ENCODE results near the gene DHX16. TPM values are rescaled to one million over a fixed set of nuclear protein-coding genes. Genes with fewer than 3 reads are reported as not detected.
A peak's percentile ranks its signal among the peaks of the same experiment; 100 is the strongest.

Gene DHX16
- total and polyA plus RNA-seq, 2 of the 8 experiments (the other 6 are each of a cell fraction or from before 2014, with no cell fraction given): 27.4 to 44.4 TPM

- H4K20me1 ChIP-seq (replicated peaks in 1 of 2; ENCODE audit: control insufficient read depth in 1 of 2, insufficient read depth in 2 of 2, low read length in 2 of 2): peaks cover 8 to 18% of the 10 kb centered on the region in 2 experiments
- peaks cover 0 to 4% (median 1%) of the 10 kb centered on the region in 4 experiments; a peak in 6 of 7 replicates for H3K4me1 ChIP-seq (replicated peaks in 1 of 4; ENCODE audit: control insufficient read depth in 3 of 4, insufficient read depth in 4 of 4, low read length in 3 of 4)
- H3K79me1 ChIP-seq (ENCODE audit: low read depth, low read length): no peaks in the 10 kb centered on the region
- H3K23ac ChIP-seq (ENCODE audit: insufficient read length): no peak overlapping the region
- no peaks in the 10 kb centered on the region for H3K9me3 ChIP-seq (ENCODE audit: insufficient read depth in 2 of 2, low read depth in 1 of 2, low read length in 1 of 2)
- peak overlapping the region; percentile 96 to 100 (median 96) for H3K4me3 ChIP-seq (ENCODE audit: extremely low read depth in 1 of 4, insufficient read depth in 2 of 4, low read depth in 3 of 4, low read length in 4 of 4)
- H3K36me3 ChIP-seq (ENCODE audit: control insufficient read depth in 2 of 4, insufficient read depth in 4 of 4, low read length in 3 of 4): peaks cover 21 to 43% (median 32%) of the 10 kb centered on the region in 4 experiments
- peaks cover 6 to 48% of the 10 kb centered on the region in 2 experiments for H3K79me2 ChIP-seq (ENCODE audit: control insufficient read depth in 1 of 2, insufficient read depth in 2 of 2, low read length in 2 of 2)
- peak overlapping the region; percentile 66 to 81 for H3K4me2 ChIP-seq (ENCODE audit: insufficient read depth in 1 of 2, low read depth in 2 of 2, low read length in 2 of 2)
- peak overlapping the region; percentile 91 for H4K8ac ChIP-seq (ENCODE audit: extremely low read depth, insufficient read depth, low read length)
- POLR2A ChIA-PET (ENCODE audit: partially characterized antibody): interaction anchor here (0.7 to 35.9 kb wide), 22 partner anchors 16 to 366 kb away, joined by 3 to 732 read pairs (median 6); partner anchors contain the start of genes ATAT1, DDR1, DHX16 and FLOT1
- 2% methylated on average over 26 of the region's 29 CpGs; no CpG with 5 or more reads in 1 of the 2 experiments for WGBS, 2 experiments (ENCODE audit: extremely low coverage in 1 of 2, insufficient coverage in 1 of 2, insufficient read length in 1 of 2, insufficient replicate concordance in 2 of 2, low coverage in 1 of 2, low lambda C conversion rate in 2 of 2, missing lambda C conversion rate in 1 of 2)
- peak overlapping the region; percentile 97 for H3K27ac ChIP-seq (ENCODE audit: low read depth, low read length)
- H3K4ac ChIP-seq (replicated peaks; ENCODE audit: insufficient read length, low read depth, low read length): peak overlapping the region; percentile 44
- peak overlapping the region; percentile 5 for H4K91ac ChIP-seq (replicated peaks; ENCODE audit: insufficient read length, low read length)
- H3K23me2 ChIP-seq (ENCODE audit: low read depth, low read length): peaks cover 13% of the 10 kb centered on the region
- peak overlapping the region; percentile 59 for H4K5ac ChIP-seq (ENCODE audit: insufficient read length, low read depth, low read length)
- H3K27me3 ChIP-seq (replicated peaks in 1 of 4; ENCODE audit: control insufficient read depth in 3 of 4, extremely low read depth in 1 of 4, insufficient read depth in 3 of 4, low read length in 3 of 4): no peaks in the 10 kb centered on the region
- no peak overlapping the region for H2AFZ ChIP-seq (ENCODE audit: low read length)
- H3K9ac ChIP-seq (replicated peaks in 1 of 4; ENCODE audit: extremely low read depth in 1 of 4, low read depth in 3 of 4, low read length in 3 of 4): peak overlapping the region; percentile 92 to 98 (median 96)
- peak overlapping the region; percentile 24; the same call in 1 of the 2 replicates for H3K18ac ChIP-seq (ENCODE audit: extremely low read depth, low read length)
- H2BK120ac ChIP-seq (replicated peaks; ENCODE audit: low read depth, low read length): no peak overlapping the region
- H3K14ac ChIP-seq (ENCODE audit: insufficient read length): peak overlapping the region; percentile 6
- H3K56ac ChIP-seq (replicated peaks; ENCODE audit: insufficient read length, low read depth, low read length): peak overlapping the region; percentile 91
- no peak overlapping the region for H2BK12ac ChIP-seq (ENCODE audit: low read depth, low read length)
- H2BK15ac ChIP-seq (ENCODE audit: low read length): no peak overlapping the region
- CTCF ChIA-PET (ENCODE audit: partially characterized antibody): interaction anchor here (1.1 to 8.2 kb wide), 11 partner anchors 9 to 359 kb away, joined by 3 to 61 read pairs (median 9); partner anchors contain the start of gene FLOT1
- FAIRE-seq (no peak), DNase-seq (ENCODE audit: low read depth in 1 of 2, low spot score in 2 of 2) (peak in 1 of 2 experiments; percentile 72)
- peak overlapping the region; percentile 91 for H2BK5ac ChIP-seq (ENCODE audit: low read depth, low read length)
- H2BK20ac ChIP-seq (ENCODE audit: low read length): no peak overlapping the region
- peak overlapping the region; percentile 66; the same call in 1 of the 2 replicates for H2AK5ac ChIP-seq (ENCODE audit: low read depth, low read length)
- TF ChIP-seq KDM5A (IDR thresholded peaks at IDR 0.05; ENCODE audit: low read length): no peak
- TF ChIP-seq POLR2AphosphoS5 (IDR thresholded peaks at IDR 0.05; ENCODE audit: low read depth, low read length): peak; percentile 84
- no peak for TF ChIP-seq SRF (IDR thresholded peaks at IDR 0.05; ENCODE audit: low read depth, low read length)
- no peak for TF ChIP-seq TEAD4 (IDR thresholded peaks at IDR 0.05; ENCODE audit: low read depth, low read length)
- no peak for TF ChIP-seq ASH2L (IDR thresholded peaks at IDR 0.05; ENCODE audit: low read length)
- TF ChIP-seq, protein P1, sequence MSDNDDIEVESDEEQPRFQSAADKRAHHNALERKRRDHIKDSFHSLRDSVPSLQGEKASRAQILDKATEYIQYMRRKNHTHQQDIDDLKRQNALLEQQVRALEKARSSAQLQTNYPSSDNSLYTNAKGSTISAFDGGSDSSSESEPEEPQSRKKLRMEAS (IDR thresholded peaks at IDR 0.05): peak; percentile 65; the same call in 1 of the 2 replicates
- TF ChIP-seq ATF2 (IDR thresholded peaks at IDR 0.05; ENCODE audit: low read length): no peak
- no peak for TF ChIP-seq POU5F1 (IDR thresholded peaks at IDR 0.05; ENCODE audit: low read depth, low read length)
- no peak for TF ChIP-seq USF2 (IDR thresholded peaks at IDR 0.05; ENCODE audit: low read length)
- TF ChIP-seq CBX5 (IDR thresholded peaks at IDR 0.05; ENCODE audit: low read depth, low read length): no peak
These were observed 48.0 kb upstream of the DHX16 start for GRCh38 chr6:30720738-30721197.

Measured in H1 (cell line).